GM12873 (cell line): ENCODE results near the gene EMD.

Experiments used
- CTCF ChIP-seq: IDR thresholded peaks from 2 replicates; pipeline ENCODE4 v1.5.1; 2012; ENCODE audit warnings: low read depth, mild to moderate bottlenecking, moderate library complexity, low read length, control low read depth; ENCODE audit not compliant: insufficient read depth; ENCODE audit errors: missing control alignments

EMD gene

GRCh38 chrX:154378799-154379568, at the start of gene EMD:
EMD (plus strand) TSS chrX:154379295; CDS start chrX:154379485, 190 bp downstream.
- TF ChIP-seq CTCF = no peak

- TF ChIP-seq CTCF = no peak
Measured at GRCh38 chrX:154332561-154332960, 46.5 kb upstream of the EMD start.

GRCh38 chrX:154333116-154333515, 46.0 kb upstream of the EMD start:
- no peak for TF ChIP-seq CTCF

GRCh38 chrX:154333837-154334271, 45.2 kb upstream of the EMD start:
- TF ChIP-seq CTCF = no peak

GRCh38 chrX:154334496-154334895, 44.6 kb upstream of the EMD start:
- no peak for TF ChIP-seq CTCF

- no peak for TF ChIP-seq CTCF
Measured at GRCh38 chrX:154348114-154348531, 31.0 kb upstream of the EMD start.

- TF ChIP-seq CTCF = no peak
Measured at GRCh38 chrX:154348646-154349358, 30.3 kb upstream of the EMD start.
